AG09319 (cell line): ENCODE data around the gene DNAJA3.

Experiments used
- DNase-seq: peaks from one replicate; pipeline ENCODE4 v3.0.0-alpha.2; 2010; ENCODE audit warnings: low read depth; ENCODE audit errors: extremely low read depth
- TF ChIP-seq, protein P1 (sequence below): IDR thresholded peaks from 2 replicates; pipeline ENCODE4 v1.5.1; 2011; ENCODE audit warnings: low read depth, mild to moderate bottlenecking, inconsistent platforms, low read length, moderate library complexity

Gene DNAJA3

DNA sequence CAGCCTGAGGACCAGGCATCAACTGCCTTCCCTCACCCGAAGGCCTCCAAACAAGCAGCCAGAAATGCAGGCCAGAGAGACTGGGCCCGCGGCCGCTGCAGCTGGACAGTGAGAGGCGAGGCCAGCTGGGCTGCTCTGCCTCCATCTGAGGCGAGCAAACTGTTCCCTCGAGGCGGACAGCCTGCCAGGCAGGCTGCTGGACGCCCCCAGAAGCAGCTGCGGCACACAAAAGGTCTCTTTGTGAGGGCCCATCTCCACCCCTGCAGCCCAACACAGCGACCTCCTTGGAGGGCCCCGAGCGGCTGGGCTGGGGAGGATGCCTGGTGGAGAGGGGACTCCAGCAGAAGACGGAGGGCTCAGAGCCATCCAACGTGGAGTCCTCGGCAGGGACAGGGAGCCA is 14.0 kb upstream of the DNAJA3 start:
- DNase-seq, result no peak
- TF ChIP-seq, protein P1, sequence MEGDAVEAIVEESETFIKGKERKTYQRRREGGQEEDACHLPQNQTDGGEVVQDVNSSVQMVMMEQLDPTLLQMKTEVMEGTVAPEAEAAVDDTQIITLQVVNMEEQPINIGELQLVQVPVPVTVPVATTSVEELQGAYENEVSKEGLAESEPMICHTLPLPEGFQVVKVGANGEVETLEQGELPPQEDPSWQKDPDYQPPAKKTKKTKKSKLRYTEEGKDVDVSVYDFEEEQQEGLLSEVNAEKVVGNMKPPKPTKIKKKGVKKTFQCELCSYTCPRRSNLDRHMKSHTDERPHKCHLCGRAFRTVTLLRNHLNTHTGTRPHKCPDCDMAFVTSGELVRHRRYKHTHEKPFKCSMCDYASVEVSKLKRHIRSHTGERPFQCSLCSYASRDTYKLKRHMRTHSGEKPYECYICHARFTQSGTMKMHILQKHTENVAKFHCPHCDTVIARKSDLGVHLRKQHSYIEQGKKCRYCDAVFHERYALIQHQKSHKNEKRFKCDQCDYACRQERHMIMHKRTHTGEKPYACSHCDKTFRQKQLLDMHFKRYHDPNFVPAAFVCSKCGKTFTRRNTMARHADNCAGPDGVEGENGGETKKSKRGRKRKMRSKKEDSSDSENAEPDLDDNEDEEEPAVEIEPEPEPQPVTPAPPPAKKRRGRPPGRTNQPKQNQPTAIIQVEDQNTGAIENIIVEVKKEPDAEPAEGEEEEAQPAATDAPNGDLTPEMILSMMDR, result no peak

DNA sequence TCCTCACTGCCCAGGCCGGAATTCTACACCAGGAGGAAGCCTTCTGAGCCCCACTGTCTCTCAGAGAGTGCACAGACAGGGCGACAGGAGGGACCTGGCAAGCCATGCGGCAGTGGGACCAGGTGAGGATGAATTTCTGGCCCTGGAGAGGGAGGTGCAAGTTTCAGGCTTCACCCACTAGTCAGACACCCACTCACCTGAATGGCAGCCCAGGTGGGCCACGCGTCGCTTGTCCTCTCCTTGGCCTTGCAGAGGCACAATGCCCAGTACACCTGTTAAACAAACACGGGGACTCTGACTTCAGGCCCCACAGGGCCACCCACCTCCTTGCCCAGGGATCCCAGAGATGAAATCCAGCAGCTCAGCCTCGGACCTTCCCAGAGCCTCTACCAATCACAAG is 13.5 kb upstream of the DNAJA3 start:
- TF ChIP-seq, protein P1, result no peak
- no peak for DNase-seq

DNA sequence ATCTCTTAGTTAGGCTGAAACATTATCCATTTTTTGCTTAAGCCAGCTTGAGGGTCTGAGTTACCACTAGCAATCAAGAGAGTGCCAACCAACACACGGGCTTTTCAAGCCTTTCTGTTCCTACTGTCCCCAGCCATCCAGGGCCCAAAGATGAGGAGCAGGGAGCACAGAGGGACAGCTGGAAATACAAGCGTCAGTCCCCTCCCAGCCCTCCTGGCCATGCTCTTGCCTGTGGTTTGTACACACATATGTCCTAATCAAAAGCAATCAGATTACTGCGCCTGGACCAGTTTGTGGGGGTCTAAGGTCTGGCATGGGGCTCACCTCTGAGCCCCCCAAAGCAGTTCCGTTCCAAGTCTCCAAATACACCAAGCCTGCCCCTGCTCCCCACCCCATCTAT is 12.8 kb upstream of the DNAJA3 start:
- no peak for DNase-seq

DNA sequence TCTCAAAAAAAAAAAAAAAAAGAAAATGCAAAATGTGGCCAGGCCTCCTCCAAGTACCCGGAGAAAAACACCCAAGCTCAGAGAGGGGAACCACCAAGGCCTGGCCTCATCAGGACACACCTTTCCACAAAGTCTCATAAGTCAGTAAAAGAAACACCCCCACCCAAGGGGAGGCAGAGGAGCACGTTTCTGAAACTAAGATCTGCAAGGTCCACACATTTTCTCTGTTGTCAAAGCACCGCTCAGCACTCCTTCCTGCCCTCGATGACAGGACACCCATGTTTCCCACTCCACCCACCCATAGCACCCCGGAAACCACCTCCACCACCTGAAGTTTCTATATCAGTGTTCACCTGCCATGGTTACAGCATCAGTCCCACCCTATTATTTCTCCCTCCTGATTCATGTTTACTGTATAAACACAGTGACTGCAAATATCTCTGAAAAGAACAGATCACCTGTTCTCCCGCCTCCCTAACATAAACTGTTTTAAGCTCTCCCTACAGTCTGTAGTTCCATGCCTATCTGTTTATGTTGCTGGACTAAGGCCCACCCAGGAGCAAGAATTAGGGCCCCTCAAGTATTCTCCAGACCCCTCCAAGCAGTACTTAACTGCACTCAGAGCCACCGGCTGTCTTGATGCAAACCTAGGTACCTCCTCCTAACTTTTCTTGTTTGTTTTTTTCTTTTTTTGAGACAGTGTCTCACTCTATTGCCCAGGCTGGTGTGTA is 11.3 kb upstream of the DNAJA3 start:
- DNase-seq, result no peak
- TF ChIP-seq, protein P1, result no peak

More for the DNA sequence above, 12.8 kb upstream of the DNAJA3 start:
- TF ChIP-seq, protein P1, result no peak

DNA sequence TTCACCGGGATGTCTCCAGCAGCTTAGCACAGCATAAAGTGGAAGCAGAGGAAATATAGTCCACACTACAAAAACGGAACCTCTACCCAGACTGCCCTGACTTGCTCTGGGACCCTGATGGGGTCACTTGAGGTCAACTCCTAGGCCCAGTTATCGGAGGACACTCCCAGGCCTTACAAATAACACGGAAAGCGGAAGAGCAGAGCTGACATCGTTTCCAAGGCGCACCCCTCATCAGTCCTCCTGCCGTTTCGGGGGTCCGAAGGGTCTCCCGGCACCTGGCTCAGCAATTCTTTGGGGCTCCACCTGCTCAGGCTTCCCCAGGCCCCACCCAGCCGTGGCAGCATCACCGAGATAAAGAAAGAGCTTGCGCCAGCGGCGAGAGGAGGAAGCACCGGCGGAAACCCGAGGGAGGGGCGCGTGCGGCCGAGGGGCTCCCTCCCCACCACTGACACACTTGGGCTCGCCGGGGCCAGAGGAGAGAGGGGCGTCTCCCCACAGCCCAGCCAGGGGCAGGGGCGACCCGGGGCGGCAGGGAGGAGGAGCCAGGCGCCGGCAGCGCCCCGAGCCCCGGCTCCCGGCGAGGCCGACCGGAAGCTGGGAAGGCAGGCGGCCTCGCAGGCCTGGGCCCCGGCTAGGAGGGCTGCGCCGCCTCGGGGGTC is 10.0 kb upstream of the DNAJA3 start:
- no peak for DNase-seq
- TF ChIP-seq, protein P1, result no peak

DNA sequence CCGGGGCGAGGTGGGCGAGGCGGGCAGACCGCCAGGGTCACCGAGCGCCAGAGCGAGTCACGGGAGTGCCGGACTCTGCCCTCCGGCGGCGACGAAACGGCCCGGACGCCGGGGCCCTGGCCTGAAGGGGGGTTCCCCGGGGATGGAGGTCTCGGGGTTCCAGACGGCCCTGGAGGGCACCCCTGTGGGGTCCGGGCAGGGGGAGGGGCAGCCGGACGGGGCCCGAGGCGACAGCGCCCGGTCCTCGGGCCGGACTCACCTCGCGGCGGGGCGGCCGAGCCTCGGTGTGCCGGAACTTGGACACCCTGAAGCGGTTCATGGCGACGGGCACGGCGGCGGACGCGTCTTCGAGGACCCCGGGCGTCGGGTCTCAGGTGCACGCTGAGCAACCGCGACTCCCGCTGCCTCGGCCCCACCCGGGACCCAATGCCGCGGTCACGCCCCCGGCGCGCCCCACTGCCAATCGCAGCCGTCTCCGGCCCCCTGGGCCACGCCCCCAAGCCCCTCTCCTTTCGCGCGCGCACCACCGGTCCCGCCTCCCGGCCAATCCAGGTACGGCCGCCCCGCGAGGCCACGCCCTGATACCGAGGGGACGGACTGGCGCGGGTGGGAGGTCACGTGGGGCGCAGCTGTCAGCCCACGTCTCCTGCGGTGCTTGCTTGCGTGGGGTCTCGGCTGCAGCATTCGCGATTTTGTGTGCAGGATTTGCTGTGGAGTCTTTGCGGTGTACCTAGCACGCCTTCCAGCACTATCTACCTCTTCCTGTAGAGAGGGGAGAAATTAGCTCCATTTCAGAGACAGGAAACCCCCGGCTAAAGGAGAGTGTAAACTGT is 9.3 kb upstream of the DNAJA3 start, which contains the start of gene CORO7:
CORO7 (minus strand) TSS at position 397 of the 833 bp plus-strand sequence; CDS start at position 319, 78 bp downstream.
- peak; percentile 48 for DNase-seq
- TF ChIP-seq, protein P1, result no peak
